NOMO-1 (cell line): ENCODE results near the gene TRAK1.
"Not testable (repeated sequence)": the region's sequence is repeated elsewhere in the genome, so short reads cannot be mapped to it uniquely, and the experiment has no call there.

Source experiments
- DNase-seq, 2 experiments: peaks; one replicate each; lab custom pipeline; 2025; ENCODE audit not compliant: unreplicated experiment in 2 of 2; lab: John Stamatoyannopoulos, UW

Gene TRAK1

GRCh38 chr3:42095540-42095939 is 4.4 kb downstream of the TRAK1 start:
- no peak for DNase-seq

GRCh38 chr3:42096796-42097565 is 5.8 kb downstream of the TRAK1 start:
- no peak for DNase-seq

- no peak for DNase-seq
Measured at GRCh38 chr3:42097566-42097946, 6.4 kb downstream of the TRAK1 start.

- DNase-seq: no peak
Measured at GRCh38 chr3:42098171-42098570, 7.0 kb downstream of the TRAK1 start.

GRCh38 chr3:42099020-42099765 is 8.0 kb downstream of the TRAK1 start:
- DNase-seq: no peak

GRCh38 chr3:42101048-42101447 is 9.9 kb downstream of the TRAK1 start:
- peak in 1 of 2 experiments; percentile 42 for DNase-seq

- DNase-seq: no peak
Measured at GRCh38 chr3:42101481-42101880, 10.3 kb downstream of the TRAK1 start.

- no peak for DNase-seq
Measured at GRCh38 chr3:42102571-42102970, 11.4 kb downstream of the TRAK1 start.

- not testable (repeated sequence) for DNase-seq
Measured at GRCh38 chr3:42103921-42104665, 12.9 kb downstream of the TRAK1 start.

GRCh38 chr3:42105994-42106393 is 14.8 kb downstream of the TRAK1 start:
- not testable (repeated sequence) for DNase-seq

- DNase-seq: no peak
Measured at GRCh38 chr3:42106646-42107045, 15.5 kb downstream of the TRAK1 start.

GRCh38 chr3:42110631-42111030 is 19.5 kb downstream of the TRAK1 start:
- DNase-seq: no peak

- DNase-seq: peak; percentile 52 to 89
Measured at GRCh38 chr3:42114130-42114725, 23.1 kb downstream of the TRAK1 start.

- DNase-seq: no peak
Measured at GRCh38 chr3:42115215-42115614, 24.1 kb downstream of the TRAK1 start.

GRCh38 chr3:42115946-42116345 is 24.8 kb downstream of the TRAK1 start:
- no peak for DNase-seq

GRCh38 chr3:42116466-42116865 is 25.3 kb downstream of the TRAK1 start:
- DNase-seq: no peak

- DNase-seq: no peak
Measured at GRCh38 chr3:42117175-42118008, 26.2 kb downstream of the TRAK1 start.

GRCh38 chr3:42118762-42119361 is 27.7 kb downstream of the TRAK1 start:
- DNase-seq: no peak

- no peak for DNase-seq
Measured at GRCh38 chr3:42119561-42120355, 28.6 kb downstream of the TRAK1 start.
